ENCODE measurements around the gene AVPR1B.

AVPR1B gene

GRCh38 chr1:206087091-206087490, 30.1 kb downstream of the AVPR1B start:
- Histone ChIP-seq H3K36me3 (ENCODE audit: control insufficient read depth, insufficient read depth, low read length) (no peaks in the 10 kb centered on the region), H3K27me3 (replicated peaks; ENCODE audit: control insufficient read depth, insufficient read depth, low read length) (no peaks in the 10 kb centered on the region), H3K4me3 (replicated peaks; ENCODE audit: low read depth, low read length) (no peak overlapping the region)
- DNase-seq (ENCODE audit: extremely low read depth, insufficient read length), result no peak
- TF ChIP-seq CTCF (IDR thresholded peaks at IDR 0.05; ENCODE audit: insufficient read depth, low read length, poor library complexity, severe bottlenecking), result no peak

GRCh38 chr1:206083750-206084149, 33.4 kb downstream of the AVPR1B start:
- H3K27me3 ChIP-seq (replicated peaks; ENCODE audit: control insufficient read depth, insufficient read depth, low read length), result no peaks in the 10 kb centered on the region
- DNase-seq (ENCODE audit: extremely low read depth, insufficient read length), result no peak
- no peak for TF ChIP-seq CTCF (IDR thresholded peaks at IDR 0.05; ENCODE audit: insufficient read depth, low read length, poor library complexity, severe bottlenecking)
- no peaks in the 10 kb centered on the region for H3K36me3 ChIP-seq (ENCODE audit: control insufficient read depth, insufficient read depth, low read length)
- H3K4me3 ChIP-seq (replicated peaks; ENCODE audit: low read depth, low read length), result no peak overlapping the region

- Histone ChIP-seq H3K4me3 (replicated peaks; ENCODE audit: low read depth, low read length) (no peak overlapping the region), H3K36me3 (ENCODE audit: control insufficient read depth, insufficient read depth, low read length) (no peaks in the 10 kb centered on the region), H3K27me3 (replicated peaks; ENCODE audit: control insufficient read depth, insufficient read depth, low read length) (no peaks in the 10 kb centered on the region)
- no peak for DNase-seq (ENCODE audit: extremely low read depth, insufficient read length)
- no peak for TF ChIP-seq CTCF (IDR thresholded peaks at IDR 0.05; ENCODE audit: insufficient read depth, low read length, poor library complexity, severe bottlenecking)
Measured at GRCh38 chr1:206082831-206083695, 34.1 kb downstream of the AVPR1B start.

- H3K4me3 ChIP-seq (replicated peaks; ENCODE audit: low read depth, low read length), result no peak overlapping the region
- TF ChIP-seq CTCF (IDR thresholded peaks at IDR 0.05; ENCODE audit: insufficient read depth, low read length, poor library complexity, severe bottlenecking), result no peak
- H3K36me3 ChIP-seq (ENCODE audit: control insufficient read depth, insufficient read depth, low read length), result no peaks in the 10 kb centered on the region
- no peak for DNase-seq (ENCODE audit: extremely low read depth, insufficient read length)
- no peaks in the 10 kb centered on the region for H3K27me3 ChIP-seq (replicated peaks; ENCODE audit: control insufficient read depth, insufficient read depth, low read length)
Measured at GRCh38 chr1:206081856-206082255, 35.3 kb downstream of the AVPR1B start.

- DNase-seq (ENCODE audit: extremely low read depth, insufficient read length), result no peak
- no peak for TF ChIP-seq CTCF (IDR thresholded peaks at IDR 0.05; ENCODE audit: insufficient read depth, low read length, poor library complexity, severe bottlenecking)
Measured at GRCh38 chr1:206080026-206080820, 37.0 kb downstream of the AVPR1B start.

More at GRCh38 chr1:206080026-206080820, 37.0 kb downstream of the AVPR1B start:
- Histone ChIP-seq H3K4me3 (replicated peaks; ENCODE audit: low read depth, low read length) (no peak overlapping the region), H3K36me3 (ENCODE audit: control insufficient read depth, insufficient read depth, low read length) (no peaks in the 10 kb centered on the region), H3K27me3 (replicated peaks; ENCODE audit: control insufficient read depth, insufficient read depth, low read length) (no peaks in the 10 kb centered on the region)
